AG10803 (cell line): ENCODE results near the gene ZNF185.
A peak's percentile ranks its signal among the peaks of the same experiment; 100 is the strongest.

Experiments
- DNase-seq: peaks from one replicate; pipeline ENCODE4 v3.0.0; 2010; ENCODE audit warnings: low read depth
- H3K4me3 ChIP-seq: 2 replicates; pipeline ENCODE4 v1.5.1; 2011; ENCODE audit warnings: mild to moderate bottlenecking, low read length, control low read depth
- TF ChIP-seq, protein P1 (sequence below): conservative IDR thresholded peaks from 2 replicates; pipeline ENCODE4 v1.5.1; 2011; ENCODE audit warnings: mild to moderate bottlenecking, low read length, control low read depth, inconsistent platforms

Gene ZNF185

DNA sequence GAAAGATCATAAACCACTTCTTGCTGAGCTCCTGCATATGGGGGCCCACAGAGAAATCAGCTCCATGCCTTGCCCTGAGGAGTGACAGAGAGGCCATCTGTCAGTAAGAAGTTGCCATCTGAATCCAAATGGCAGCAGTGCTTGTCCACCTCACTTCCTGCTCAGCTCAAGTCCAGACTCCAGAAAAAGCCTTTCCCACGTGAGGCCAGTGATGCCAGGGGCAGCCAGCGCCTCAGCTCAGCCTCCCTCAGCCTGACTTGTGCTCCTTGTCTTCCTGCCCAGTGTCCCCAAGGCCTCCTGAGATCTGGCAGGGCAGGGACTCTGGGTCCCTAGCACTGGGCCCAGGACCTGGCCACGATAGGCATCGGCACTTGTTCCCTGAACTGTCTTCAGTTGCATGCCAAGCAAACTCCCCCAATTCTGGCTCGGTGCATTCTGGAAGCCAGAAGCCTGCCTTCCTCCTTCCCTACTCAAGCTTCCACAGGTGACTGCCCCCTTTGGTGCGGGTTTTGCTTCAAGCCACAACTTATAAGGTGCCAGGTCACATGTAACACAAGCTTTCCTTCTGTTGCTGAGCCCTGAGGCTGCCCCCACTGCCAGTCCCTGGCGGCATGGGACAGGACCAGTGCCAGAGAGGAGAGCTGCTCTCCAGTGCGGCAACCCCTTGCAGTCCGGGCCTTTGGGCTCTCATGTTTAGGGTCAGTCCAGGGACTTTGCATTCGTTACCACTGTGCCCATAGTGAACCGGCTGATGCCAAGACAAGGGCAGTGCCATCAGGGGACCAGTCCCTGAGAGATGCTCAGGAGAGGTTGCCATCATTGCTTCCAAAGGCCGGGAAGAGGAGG, 2.2 kb downstream of the ZNF185 start:
- TF ChIP-seq, protein P1, sequence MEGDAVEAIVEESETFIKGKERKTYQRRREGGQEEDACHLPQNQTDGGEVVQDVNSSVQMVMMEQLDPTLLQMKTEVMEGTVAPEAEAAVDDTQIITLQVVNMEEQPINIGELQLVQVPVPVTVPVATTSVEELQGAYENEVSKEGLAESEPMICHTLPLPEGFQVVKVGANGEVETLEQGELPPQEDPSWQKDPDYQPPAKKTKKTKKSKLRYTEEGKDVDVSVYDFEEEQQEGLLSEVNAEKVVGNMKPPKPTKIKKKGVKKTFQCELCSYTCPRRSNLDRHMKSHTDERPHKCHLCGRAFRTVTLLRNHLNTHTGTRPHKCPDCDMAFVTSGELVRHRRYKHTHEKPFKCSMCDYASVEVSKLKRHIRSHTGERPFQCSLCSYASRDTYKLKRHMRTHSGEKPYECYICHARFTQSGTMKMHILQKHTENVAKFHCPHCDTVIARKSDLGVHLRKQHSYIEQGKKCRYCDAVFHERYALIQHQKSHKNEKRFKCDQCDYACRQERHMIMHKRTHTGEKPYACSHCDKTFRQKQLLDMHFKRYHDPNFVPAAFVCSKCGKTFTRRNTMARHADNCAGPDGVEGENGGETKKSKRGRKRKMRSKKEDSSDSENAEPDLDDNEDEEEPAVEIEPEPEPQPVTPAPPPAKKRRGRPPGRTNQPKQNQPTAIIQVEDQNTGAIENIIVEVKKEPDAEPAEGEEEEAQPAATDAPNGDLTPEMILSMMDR: no peak
- no peak overlapping the region for H3K4me3 ChIP-seq
- no peak for DNase-seq

DNA sequence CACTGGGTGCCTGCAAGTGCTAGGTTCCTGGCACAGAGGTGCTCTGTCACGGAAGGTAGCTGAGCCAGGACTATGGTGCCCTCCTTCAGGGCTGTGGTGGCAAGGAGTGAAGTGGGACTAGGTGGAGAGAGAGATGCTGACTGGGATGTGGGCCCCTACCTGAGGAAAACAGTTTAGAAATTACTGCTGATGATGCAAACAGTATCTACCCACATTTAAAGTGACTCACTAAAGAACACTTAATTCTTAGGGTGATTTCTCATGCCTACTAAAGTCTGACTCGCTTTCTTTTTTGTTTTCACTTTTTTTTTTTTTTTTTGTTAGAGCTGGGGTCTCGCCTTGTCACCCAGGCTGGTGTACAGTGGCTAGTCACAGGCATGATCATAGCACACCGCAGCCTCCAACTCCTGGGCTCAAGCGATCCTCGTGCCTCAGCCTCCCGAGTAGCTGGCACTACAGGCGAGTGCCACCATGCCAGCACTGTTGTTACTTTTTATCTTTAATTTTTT, 3.1 kb downstream of the ZNF185 start:
- TF ChIP-seq, protein P1: no peak
- DNase-seq: no peak

DNA sequence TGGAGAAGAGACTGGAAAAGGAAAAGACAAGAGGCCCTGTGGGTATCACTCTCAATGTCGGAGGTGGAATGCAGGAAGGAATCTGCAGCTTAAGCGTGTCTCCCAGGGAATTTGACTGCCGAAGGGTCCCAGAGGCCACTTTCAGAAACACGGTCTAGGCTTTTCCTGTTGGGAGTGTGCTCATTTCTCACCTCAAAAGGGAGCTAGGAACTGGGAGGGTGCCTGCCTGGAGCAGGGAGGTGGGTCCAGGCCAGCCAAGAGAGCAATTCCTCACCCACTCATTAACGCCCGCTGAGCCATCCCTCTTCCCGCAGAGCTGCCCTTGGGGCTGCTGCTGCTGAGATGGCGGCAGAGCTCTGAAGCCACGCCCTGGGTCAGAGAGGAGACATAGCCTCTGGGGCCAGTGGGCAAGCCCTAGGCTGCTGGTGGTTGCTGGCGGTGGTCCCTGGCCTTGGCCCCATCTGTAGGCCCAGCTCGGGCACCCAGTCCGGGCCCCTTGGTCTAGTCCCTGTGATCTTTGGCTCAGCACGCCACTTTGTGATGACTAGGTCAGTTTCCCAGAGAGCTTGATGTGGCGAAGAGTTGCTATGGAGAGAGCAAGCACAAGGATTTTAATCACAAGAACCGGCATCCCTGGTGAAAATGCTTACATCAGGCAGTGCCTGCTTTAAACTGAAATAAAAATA, 4.1 kb downstream of the ZNF185 start:
- TF ChIP-seq, protein P1: no peak
- no peak overlapping the region for H3K4me3 ChIP-seq
- DNase-seq: no peak

More for the DNA sequence above, 3.1 kb downstream of the ZNF185 start:
- no peak overlapping the region for H3K4me3 ChIP-seq

DNA sequence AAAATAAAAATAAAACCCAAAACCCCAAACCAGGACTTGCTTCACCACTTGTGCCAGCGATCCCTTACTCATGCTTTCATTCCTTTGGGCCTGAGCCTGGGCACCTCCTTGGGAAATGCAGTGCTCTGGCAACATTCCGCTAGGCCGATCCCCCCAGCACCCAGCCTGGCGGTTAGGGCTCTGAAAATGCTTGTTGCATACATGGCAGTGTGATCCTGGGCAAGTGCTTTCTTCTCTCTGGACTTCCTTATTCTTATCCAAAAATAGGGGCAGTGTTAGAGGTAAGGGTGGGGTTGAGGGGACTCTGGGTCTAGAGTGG, 4.6 kb downstream of the ZNF185 start:
- H3K4me3 ChIP-seq: no peak overlapping the region
- no peak for DNase-seq
- TF ChIP-seq, protein P1: no peak

DNA sequence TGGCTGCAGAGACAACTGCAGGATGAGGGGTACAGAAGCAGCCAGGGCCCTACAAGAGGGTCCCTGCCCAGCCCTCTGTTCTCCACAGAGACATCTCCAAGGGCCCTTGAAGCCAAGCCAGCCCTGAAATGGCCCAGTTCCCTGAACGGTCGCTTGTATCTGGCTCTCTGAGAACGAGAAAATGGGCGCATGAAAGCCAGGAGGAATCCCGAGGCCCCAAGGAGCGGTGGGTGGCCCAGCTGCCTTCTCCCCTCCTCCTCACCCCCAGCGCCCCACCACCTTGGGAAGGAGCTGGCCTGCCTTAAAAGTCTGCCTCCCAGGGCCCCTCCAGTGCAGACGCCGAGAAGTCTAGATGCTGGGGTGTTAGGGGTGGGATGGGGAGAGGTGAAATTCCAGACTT, 5.7 kb downstream of the ZNF185 start:
- DNase-seq: no peak
- TF ChIP-seq, protein P1: no peak
- no peak overlapping the region for H3K4me3 ChIP-seq

DNA sequence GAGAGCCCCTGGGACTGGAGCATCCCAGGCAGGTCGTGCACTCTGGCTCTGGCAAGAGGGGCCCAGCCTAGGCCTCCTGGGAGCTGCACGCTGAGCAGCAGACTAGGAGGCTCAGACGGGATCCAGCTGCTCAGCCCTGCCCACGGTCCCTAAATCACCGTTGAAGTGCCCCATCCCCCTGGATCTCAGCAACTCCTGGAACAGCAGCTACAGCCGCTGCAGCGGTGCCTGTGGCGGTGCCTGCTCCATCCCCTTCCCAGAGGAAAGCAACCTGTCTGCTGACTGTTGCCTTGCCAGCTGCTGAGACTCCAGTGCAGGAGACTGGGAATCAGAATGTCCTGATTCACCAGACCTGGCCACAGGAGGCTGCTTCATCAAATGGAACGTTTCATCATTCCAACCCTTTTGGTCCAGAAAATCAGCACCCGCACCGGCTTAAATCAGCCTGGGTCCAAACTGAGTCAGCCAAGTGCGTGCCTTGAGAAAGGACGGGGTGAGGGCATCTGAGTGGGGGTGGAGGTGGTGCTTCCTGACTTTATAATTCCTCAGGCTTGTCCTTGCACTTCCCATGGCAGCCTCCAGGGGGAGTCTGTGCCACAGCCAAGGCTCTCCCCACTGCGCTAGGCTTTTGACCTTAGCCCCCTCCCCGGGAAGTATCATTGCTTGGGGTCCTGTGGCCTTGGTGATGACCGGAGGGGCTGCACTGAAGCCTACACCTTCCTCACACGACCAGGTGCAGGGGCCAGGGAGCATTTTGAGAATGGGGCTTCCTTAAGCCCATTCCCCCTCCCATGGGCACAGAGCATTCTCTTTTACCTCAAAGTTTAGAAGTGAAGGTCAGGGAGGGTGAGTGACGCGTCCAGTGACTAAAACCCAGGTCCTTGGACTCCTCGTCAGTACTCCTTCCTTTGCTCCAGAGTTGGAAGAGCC, 6.5 kb downstream of the ZNF185 start:
- DNase-seq: peak; percentile 65
- TF ChIP-seq, protein P1: peak; percentile 72
- H3K4me3 ChIP-seq: no peak overlapping the region
